MCF 10A (cell line): ENCODE results near the gene SUCO. TPM values are rescaled to one million over a fixed set of nuclear protein-coding genes. Genes with fewer than 3 reads are reported as not detected.

ENCODE experiments used
- BruUV-seq: library from RNA; stranded (reverse); fragments of 400-500 nt; replicated peaks from 2 replicates; lab custom pipeline; 2021; lab: Mats Ljungman, UMichigan
- CTCF ChIA-PET: fragments of 300-600 bp; sonication (Branson Sonifier 250); formaldehyde crosslinking; extraction: SDS; loops from one replicate; lab custom pipeline; 2021; ENCODE audit warnings: antibody characterized with exemption, inconsistent platforms; lab: Yijun Ruan, JAX
- POLR2A ChIA-PET: fragments of 300-600, 350-650 bp; sonication (Branson Sonifier 250); formaldehyde crosslinking; extraction: SDS; loops from one replicate; lab custom pipeline; 2020; ENCODE audit warnings: antibody characterized with exemption, inconsistent platforms; lab: Yijun Ruan, JAX
- DNase-seq: peaks from one replicate; pipeline ENCODE4 v3.0.0-alpha.2; 2018; ENCODE audit not compliant: unreplicated experiment
- H3K27ac Mint-ChIP-seq: one replicate; pipeline ENCODE4 v1.8.0; 2022; ENCODE audit warnings: mild to moderate bottlenecking, low read depth, mixed read lengths; ENCODE audit not compliant: unreplicated experiment
- H3K27me3 Mint-ChIP-seq: one replicate; pipeline ENCODE4 v1.8.0; 2022; ENCODE audit warnings: mixed read lengths; ENCODE audit not compliant: insufficient read depth, unreplicated experiment
- H3K36me3 Mint-ChIP-seq: one replicate; pipeline ENCODE4 v1.8.0; 2022; ENCODE audit warnings: mild to moderate bottlenecking, moderate library complexity, mixed read lengths; ENCODE audit not compliant: insufficient read depth, unreplicated experiment
- H3K4me1 Mint-ChIP-seq: one replicate; pipeline ENCODE4 v1.8.0; 2022; ENCODE audit warnings: mixed read lengths; ENCODE audit not compliant: insufficient read depth, unreplicated experiment
- H3K4me3 Mint-ChIP-seq: one replicate; pipeline ENCODE4 v1.8.0; 2022; ENCODE audit warnings: mild to moderate bottlenecking, moderate library complexity, mixed read lengths; ENCODE audit not compliant: unreplicated experiment
- H3K9me3 Mint-ChIP-seq: one replicate; pipeline ENCODE4 v1.8.0; 2022; ENCODE audit warnings: mixed read lengths; ENCODE audit not compliant: unreplicated experiment
- CTCF ChIP-seq: fragments of 200-600 bp; IDR thresholded peaks from one replicate; pipeline ENCODE4 v1.8.0; 2022; ENCODE audit warnings: antibody characterized with exemption, mild to moderate bottlenecking; ENCODE audit not compliant: unreplicated experiment
- intact Hi-C: fragments of 100-400 bp; cut with micrococcal nuclease; formaldehyde crosslinking; loops from 2 replicates; pipeline ENCODE4 v1.14.1; 2022
- total RNA-seq: library from RNA; stranded (reverse); gene quantifications from 2 replicates; pipeline ENCODE4 v1.2.3, GENCODE V29; 2022

The SUCO gene
- total RNA-seq, 1 experiment from 2014 or later, result 47.9 TPM

GRCh38 chr1:172530000-172530399 is 3.0 kb upstream of the SUCO start:
- CTCF ChIA-PET, result interaction anchor here (0.6 to 0.8 kb wide), 2 partner anchors 100 to 262 kb away, joined by 3 read pairs; no protein-coding TSS in a partner anchor
- no peaks in the 10 kb centered on the region for H3K36me3 Mint-ChIP-seq
- H3K27ac Mint-ChIP-seq, result no peak overlapping the region
- no peak for TF ChIP-seq CTCF
- H3K4me3 Mint-ChIP-seq, result no peak overlapping the region
- H3K4me1 Mint-ChIP-seq, result peaks cover 15% of the 10 kb centered on the region
- H3K27me3 Mint-ChIP-seq, result no peaks in the 10 kb centered on the region
- intact Hi-C loops, result loop anchor here (5.0 kb wide), 2 partner anchors 132 to 788 kb away; partner anchors contain the start of gene VAMP4
- no TSS peak for BruUV-seq
- no peaks in the 10 kb centered on the region for H3K9me3 Mint-ChIP-seq
- no peak for DNase-seq
- POLR2A ChIA-PET, result interaction anchor here (0.7 to 1.0 kb wide), 2 partner anchors 17 to 21 kb away, joined by 3 to 5 read pairs; no protein-coding TSS in a partner anchor

- DNase-seq, result no peak
These were observed 1.4 kb upstream of the SUCO start for GRCh38 chr1:172531412-172532182.

GRCh38 chr1:172532183-172532699 is 709 bp upstream of the SUCO start:
- intact Hi-C loops, result loop anchor here (1.0 to 5.0 kb wide), 5 partner anchors 53 to 790 kb away; partner anchors contain the start of gene VAMP4
- no peaks in the 10 kb centered on the region for H3K36me3 Mint-ChIP-seq
- no peak for TF ChIP-seq CTCF
- no peaks in the 10 kb centered on the region for H3K9me3 Mint-ChIP-seq
- DNase-seq, result peak; percentile 99
- ChIA-PET POLR2A (interaction anchor here (0.7 to 3.0 kb wide), 56 partner anchors 9 to 1418 kb away, joined by 3 to 57 read pairs (median 4); partner anchors contain the start of genes KLHL20, METTL13, VAMP4 and ZBTB37), CTCF (interaction anchor here (0.5 to 1.4 kb wide), 9 partner anchors 31 to 210 kb away, joined by 3 to 9 read pairs (median 3); partner anchors contain the start of gene PIGC)
- peak overlapping the region; percentile 90 for H3K4me3 Mint-ChIP-seq
- no peaks in the 10 kb centered on the region for H3K27me3 Mint-ChIP-seq
- BruUV-seq, result no TSS peak
- peak overlapping the region; percentile 98 for H3K27ac Mint-ChIP-seq
- H3K4me1 Mint-ChIP-seq, result peaks cover 34% of the 10 kb centered on the region

More at GRCh38 chr1:172531412-172532182, 1.4 kb upstream of the SUCO start:
- TF ChIP-seq CTCF, result no peak
- ChIA-PET CTCF (interaction anchor here (0.5 to 1.4 kb wide), 13 partner anchors 29 to 231 kb away, joined by 3 to 9 read pairs (median 3); partner anchors contain the start of gene PIGC), POLR2A (interaction anchor here (0.7 to 3.0 kb wide), 40 partner anchors 8 to 1584 kb away, joined by 3 to 57 read pairs (median 4); partner anchors contain the start of genes METTL13, VAMP4 and ZBTB37)
- H3K27me3 Mint-ChIP-seq, result no peaks in the 10 kb centered on the region
- TSS peak; percentile 94 for BruUV-seq
- intact Hi-C loops, result loop anchor here (1.0 to 5.0 kb wide), 5 partner anchors 53 to 789 kb away; partner anchors contain the start of gene VAMP4
- H3K4me3 Mint-ChIP-seq, result peak overlapping the region; percentile 90
- peaks cover 30% of the 10 kb centered on the region for H3K4me1 Mint-ChIP-seq
- H3K36me3 Mint-ChIP-seq, result no peaks in the 10 kb centered on the region
- peak overlapping the region; percentile 98 for H3K27ac Mint-ChIP-seq
- no peaks in the 10 kb centered on the region for H3K9me3 Mint-ChIP-seq
